ENCODE results near the gene CDK14.

GRCh38 chr7:90681336-90682022, 85.4 kb downstream of the CDK14 start:
- TF ChIP-seq EZH2 (optimal IDR thresholded peaks at IDR 0.05; ENCODE audit: low read depth, low read length): no peak
- TF ChIP-seq CTCF (IDR thresholded peaks at IDR 0.05; ENCODE audit: low read length): no peak
